Neutrophil (primary cell): ENCODE data around the gene TENM4.

Experiments used
- H3K27ac ChIP-seq: fragments of 200-600 bp; sonication (generic); 2 replicates; pipeline ENCODE4 v1.5.1; 2016; ENCODE audit warnings: mild to moderate bottlenecking, moderate library complexity
- H3K27me3 ChIP-seq: fragments of 200-600 bp; sonication (generic); 2 replicates; pipeline ENCODE4 v1.6.0; 2016; ENCODE audit warnings: mild to moderate bottlenecking
- H3K36me3 ChIP-seq: fragments of 200-600 bp; sonication (generic); 2 replicates; pipeline ENCODE4 v1.5.1; 2017
- H3K4me1 ChIP-seq, 2 experiments: fragments of 200-600 bp in 1 of 2; sonication (generic) in 1 of 2; 1 replicate in 1 of 2; 2 replicates in 1 of 2; pipeline versions ENCODE4 v1.5.1 to v1.6.1; 2013 to 2016; ENCODE audit warnings: low read depth in 1 of 2, low read length in 1 of 2, mild to moderate bottlenecking in 1 of 2, moderate library complexity in 1 of 2; ENCODE audit not compliant: control insufficient read depth in 1 of 2, insufficient read depth in 1 of 2
- H3K4me3 ChIP-seq, 2 experiments: fragments of 200-600 bp in 1 of 2; sonication (generic) in 1 of 2; 1 replicate in 1 of 2; 2 replicates in 1 of 2; pipeline ENCODE4 v1.5.1; 2013 to 2016; ENCODE audit warnings: low read depth in 1 of 2, low read length in 1 of 2, mild to moderate bottlenecking in 1 of 2, moderate library complexity in 1 of 2
- H3K9me3 ChIP-seq: fragments of 200-600 bp; sonication (generic); 2 replicates; pipeline ENCODE4 v1.5.1; 2016
- TF ChIP-seq, protein P1 (sequence below): fragments of 200-600 bp; sonication (generic); IDR thresholded peaks from 2 replicates; pipeline ENCODE4 v1.5.1; 2016; ENCODE audit warnings: antibody characterized with exemption

The TENM4 gene

DNA sequence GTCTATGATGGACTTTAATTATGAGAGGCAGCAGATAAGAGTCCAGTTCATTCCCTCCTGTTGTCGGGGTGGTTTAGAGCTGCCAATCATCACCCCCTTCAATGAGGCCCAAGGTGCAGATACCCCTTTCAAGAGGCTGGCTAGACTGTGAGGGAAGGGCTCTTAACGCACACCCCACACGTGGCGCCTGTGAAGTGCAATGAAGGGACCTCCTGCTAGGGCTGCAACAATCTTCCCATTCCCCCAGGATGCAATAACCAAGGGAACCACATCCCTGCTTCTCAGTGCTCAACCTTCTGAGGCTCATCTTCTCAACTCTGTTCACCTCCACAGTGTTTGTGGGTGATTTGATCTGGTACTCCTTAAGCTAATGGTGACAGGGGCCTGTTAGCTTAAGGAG lies 19.0 kb downstream of the TENM4 start:
- TF ChIP-seq, protein P1, sequence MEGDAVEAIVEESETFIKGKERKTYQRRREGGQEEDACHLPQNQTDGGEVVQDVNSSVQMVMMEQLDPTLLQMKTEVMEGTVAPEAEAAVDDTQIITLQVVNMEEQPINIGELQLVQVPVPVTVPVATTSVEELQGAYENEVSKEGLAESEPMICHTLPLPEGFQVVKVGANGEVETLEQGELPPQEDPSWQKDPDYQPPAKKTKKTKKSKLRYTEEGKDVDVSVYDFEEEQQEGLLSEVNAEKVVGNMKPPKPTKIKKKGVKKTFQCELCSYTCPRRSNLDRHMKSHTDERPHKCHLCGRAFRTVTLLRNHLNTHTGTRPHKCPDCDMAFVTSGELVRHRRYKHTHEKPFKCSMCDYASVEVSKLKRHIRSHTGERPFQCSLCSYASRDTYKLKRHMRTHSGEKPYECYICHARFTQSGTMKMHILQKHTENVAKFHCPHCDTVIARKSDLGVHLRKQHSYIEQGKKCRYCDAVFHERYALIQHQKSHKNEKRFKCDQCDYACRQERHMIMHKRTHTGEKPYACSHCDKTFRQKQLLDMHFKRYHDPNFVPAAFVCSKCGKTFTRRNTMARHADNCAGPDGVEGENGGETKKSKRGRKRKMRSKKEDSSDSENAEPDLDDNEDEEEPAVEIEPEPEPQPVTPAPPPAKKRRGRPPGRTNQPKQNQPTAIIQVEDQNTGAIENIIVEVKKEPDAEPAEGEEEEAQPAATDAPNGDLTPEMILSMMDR: no peak
- H3K27me3 ChIP-seq: no peaks in the 10 kb centered on the region
- H3K9me3 ChIP-seq: no peaks in the 10 kb centered on the region
- H3K4me1 ChIP-seq: no peaks in the 10 kb centered on the region
- no peak overlapping the region for H3K4me3 ChIP-seq
- H3K27ac ChIP-seq: no peak overlapping the region
- H3K36me3 ChIP-seq: no peaks in the 10 kb centered on the region

DNA sequence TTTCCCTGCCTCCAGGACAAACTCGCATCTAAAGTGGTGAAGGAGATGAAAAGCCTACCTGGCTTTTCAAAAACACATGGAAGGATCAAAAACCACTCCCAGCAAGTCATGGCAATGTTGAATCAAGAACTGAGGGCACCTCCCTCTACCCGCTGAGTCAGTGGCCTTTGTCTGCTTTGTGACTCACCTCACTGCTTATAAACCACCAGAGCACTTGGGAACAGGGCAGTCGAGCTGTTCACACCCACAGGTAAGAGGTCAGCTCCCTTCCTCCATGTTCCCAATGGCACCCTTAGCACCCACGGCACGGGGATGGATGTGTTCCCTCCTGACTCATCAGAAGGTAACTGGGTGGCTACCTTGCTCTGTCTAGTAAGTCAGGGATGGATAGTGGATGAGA lies 21.7 kb downstream of the TENM4 start:
- TF ChIP-seq, protein P1: no peak
- Histone ChIP-seq H3K27me3 (no peaks in the 10 kb centered on the region), H3K4me1 (no peaks in the 10 kb centered on the region), H3K4me3 (no peak overlapping the region), H3K9me3 (no peaks in the 10 kb centered on the region), H3K36me3 (no peaks in the 10 kb centered on the region), H3K27ac (no peak overlapping the region)

DNA sequence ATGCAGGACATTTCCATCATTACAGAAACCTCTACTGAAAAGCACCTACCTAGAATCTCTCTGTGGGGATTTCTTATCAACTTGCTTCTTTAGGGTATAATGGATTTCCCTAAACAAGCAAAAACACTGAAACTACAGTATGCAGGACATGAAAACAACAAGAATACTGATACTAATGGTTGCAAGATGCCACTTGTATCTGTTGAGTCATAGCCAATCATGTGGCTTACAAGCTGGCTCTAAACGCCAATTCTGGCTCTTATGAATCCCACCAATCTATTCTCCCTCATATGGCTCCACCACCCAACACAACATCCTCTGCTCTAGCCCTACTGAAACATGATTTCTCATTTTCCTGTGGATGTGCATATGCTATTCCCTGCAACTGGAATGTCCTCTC lies 22.6 kb downstream of the TENM4 start:
- Histone ChIP-seq H3K27me3 (no peaks in the 10 kb centered on the region), H3K27ac (no peak overlapping the region), H3K4me1 (no peaks in the 10 kb centered on the region), H3K4me3 (no peak overlapping the region), H3K36me3 (no peaks in the 10 kb centered on the region), H3K9me3 (no peaks in the 10 kb centered on the region)
- TF ChIP-seq, protein P1: no peak

GRCh38 chr11:79417069-79417920 lies 23.5 kb downstream of the TENM4 start:
- no peaks in the 10 kb centered on the region for H3K9me3 ChIP-seq
- TF ChIP-seq, protein P1: no peak
- no peak overlapping the region for H3K27ac ChIP-seq
- H3K4me3 ChIP-seq: no peak overlapping the region
- no peaks in the 10 kb centered on the region for H3K27me3 ChIP-seq
- H3K4me1 ChIP-seq: no peaks in the 10 kb centered on the region
- H3K36me3 ChIP-seq: no peaks in the 10 kb centered on the region

- H3K4me1 ChIP-seq: no peaks in the 10 kb centered on the region
- TF ChIP-seq, protein P1: no peak
Observed at GRCh38 chr11:79415912-79416311, 24.9 kb downstream of the TENM4 start.

More at GRCh38 chr11:79415912-79416311, 24.9 kb downstream of the TENM4 start:
- no peaks in the 10 kb centered on the region for H3K27me3 ChIP-seq
- H3K9me3 ChIP-seq: no peaks in the 10 kb centered on the region
- no peak overlapping the region for H3K4me3 ChIP-seq
- H3K27ac ChIP-seq: no peak overlapping the region
- H3K36me3 ChIP-seq: no peaks in the 10 kb centered on the region
